ENCODE measurements around the gene APOBEC3F. TPM values are rescaled to one million over a fixed set of nuclear protein-coding genes. Genes with fewer than 3 reads are reported as not detected.
"Not testable (repeated sequence)": the region's sequence is repeated elsewhere in the genome, so short reads cannot be mapped to it uniquely, and the experiment has no call there.

The APOBEC3F gene
- total RNA-seq, 2 donors from 2014 or later: 0.49 to 0.95 TPM

- Histone ChIP-seq H3K4me3 (no peak overlapping the region), H3K36me3 (no peaks in the 10 kb centered on the region), H3K4me1 (ENCODE audit: control insufficient read depth in 1 of 2, low read depth in 2 of 2) (peaks cover 9 to 11% of the 10 kb centered on the region in 2 donors), H3K9me3 (no peaks in the 10 kb centered on the region), H3K27me3 (replicated peaks; ENCODE audit: insufficient read depth) (no peaks in the 10 kb centered on the region), H3K27ac (no peak overlapping the region)
- DNase-seq (ENCODE audit: low spot score) (no peak), ATAC-seq (ENCODE audit: insufficient number of reproducible peaks, low FRiP score, low read depth) (no peak)
- TF ChIP-seq CTCF (IDR thresholded peaks at IDR 0.05): no peak
Measured at GRCh38 chr22:39010946-39011345, 29.7 kb upstream of the APOBEC3F start.

GRCh38 chr22:39012533-39013511, 27.8 kb upstream of the APOBEC3F start:
- no peak overlapping the region for H3K27ac ChIP-seq
- H3K4me3 ChIP-seq: no peak overlapping the region
- H3K36me3 ChIP-seq: no peaks in the 10 kb centered on the region
- peaks cover 9 to 11% of the 10 kb centered on the region in 2 donors for H3K4me1 ChIP-seq (ENCODE audit: control insufficient read depth in 1 of 2, low read depth in 2 of 2)
- no peak for TF ChIP-seq CTCF (IDR thresholded peaks at IDR 0.05)
- ATAC-seq (ENCODE audit: insufficient number of reproducible peaks, low FRiP score, low read depth) (no peak), DNase-seq (ENCODE audit: low spot score) (no peak)
- H3K9me3 ChIP-seq: no peaks in the 10 kb centered on the region
- no peaks in the 10 kb centered on the region for H3K27me3 ChIP-seq (replicated peaks; ENCODE audit: insufficient read depth)

GRCh38 chr22:39013561-39013941, 27.1 kb upstream of the APOBEC3F start:
- not testable (repeated sequence) for H3K9me3 ChIP-seq; H3K36me3 ChIP-seq; ATAC-seq (ENCODE audit: insufficient number of reproducible peaks, low FRiP score, low read depth); H3K27me3 ChIP-seq (replicated peaks; ENCODE audit: insufficient read depth); DNase-seq (ENCODE audit: low spot score)
- H3K4me3 ChIP-seq: peak overlapping the region; percentile 82
- H3K4me1 ChIP-seq (ENCODE audit: control insufficient read depth in 1 of 2, low read depth in 2 of 2): peaks cover 9 to 11% of the 10 kb centered on the region in 2 donors
- peak overlapping the region; percentile 22 to 71 for H3K27ac ChIP-seq

- ATAC-seq (ENCODE audit: insufficient number of reproducible peaks, low FRiP score, low read depth): no peak
- H3K36me3 ChIP-seq: no peaks in the 10 kb centered on the region
- H3K27me3 ChIP-seq (replicated peaks; ENCODE audit: insufficient read depth): no peaks in the 10 kb centered on the region
- H3K4me3 ChIP-seq: peak within 1 kb of the TSS; percentile 82
- no peaks in the 10 kb centered on the region for H3K9me3 ChIP-seq
- H3K27ac ChIP-seq: peak within 1 kb of the TSS; percentile 22 to 71
- H3K4me1 ChIP-seq (ENCODE audit: control insufficient read depth in 1 of 2, low read depth in 2 of 2): peaks cover 9 to 11% of the 10 kb centered on the region in 2 donors
- peak; percentile 34 for DNase-seq (ENCODE audit: low spot score)
- TF ChIP-seq CTCF (IDR thresholded peaks at IDR 0.05): no peak
Measured at GRCh38 chr22:39013942-39014722, 26.5 kb upstream of the APOBEC3F start, which contains the start of gene APOBEC3C. Gene APOBEC3C (plus strand): TSS chr22:39014257. CDS start chr22:39014363, 106 bp downstream.

- Histone ChIP-seq H3K4me3 (peak overlapping the region; percentile 82), H3K27ac (peak overlapping the region; percentile 22 to 71), H3K4me1 (ENCODE audit: control insufficient read depth in 1 of 2, low read depth in 2 of 2) (peaks cover 9 to 11% of the 10 kb centered on the region in 2 donors)
- not testable (repeated sequence) for H3K36me3 ChIP-seq; ATAC-seq (ENCODE audit: insufficient number of reproducible peaks, low FRiP score, low read depth); H3K27me3 ChIP-seq (replicated peaks; ENCODE audit: insufficient read depth); H3K9me3 ChIP-seq; DNase-seq (ENCODE audit: low spot score)
Measured at GRCh38 chr22:39014723-39015121, 25.9 kb upstream of the APOBEC3F start.

- no peak for TF ChIP-seq CTCF (IDR thresholded peaks at IDR 0.05)
- Histone ChIP-seq H3K27ac (no peak overlapping the region), H3K27me3 (replicated peaks; ENCODE audit: insufficient read depth) (no peaks in the 10 kb centered on the region), H3K4me1 (ENCODE audit: control insufficient read depth in 1 of 2, low read depth in 2 of 2) (peaks cover 9 to 16% of the 10 kb centered on the region in 2 donors), H3K9me3 (no peaks in the 10 kb centered on the region), H3K4me3 (no peak overlapping the region), H3K36me3 (no peaks in the 10 kb centered on the region)
- ATAC-seq (ENCODE audit: insufficient number of reproducible peaks, low FRiP score, low read depth) (no peak), DNase-seq (ENCODE audit: low spot score) (no peak)
Measured at GRCh38 chr22:39016592-39016991, 24.1 kb upstream of the APOBEC3F start.
